ENCODE data around the gene PNPLA8.

- no peak for TF ChIP-seq CTCF (IDR thresholded peaks at IDR 0.05)
- TF ChIP-seq POLR2A (IDR thresholded peaks at IDR 0.05): no peak
Measured at GRCh38 chr7:108565987-108566386, 40.1 kb upstream of the PNPLA8 start.

Data from body of pancreas (tissue), 4 donors.